Astrocyte (in vitro differentiated cells and primary cell): Measurements from ENCODE around the gene GPATCH3. TPM values are rescaled to one million over a fixed set of nuclear protein-coding genes. Genes with fewer than 3 reads are reported as not detected.
"Not testable (repeated sequence)": the region's sequence is repeated elsewhere in the genome, so short reads cannot be mapped to it uniquely, and the experiment has no call there.

Experiments used
- DNase-seq: peaks from one replicate; pipeline ENCODE4 v3.0.0-alpha.2; 2010; ENCODE audit warnings: low read depth
- FAIRE-seq: peaks from 2 replicates; lab custom pipeline; 2011; peaks lifted over from hg19 to GRCh38; lab: Jason Lieb, UNC
- H2AFZ ChIP-seq: 2 replicates; pipeline ENCODE4 v1.6.0; 2012; ENCODE audit warnings: low read depth, low read length, inconsistent platforms
- H3K27ac ChIP-seq: 2 replicates; pipeline ENCODE4 v1.5.1; 2011; ENCODE audit warnings: low read depth, low read length, inconsistent platforms
- H3K27me3 ChIP-seq: 2 replicates; pipeline ENCODE4 v1.6.0; 2011; ENCODE audit warnings: low read length, inconsistent platforms; ENCODE audit not compliant: insufficient read depth
- H3K36me3 ChIP-seq: 2 replicates; pipeline ENCODE4 v1.5.1; 2011; ENCODE audit warnings: low read length, inconsistent platforms; ENCODE audit not compliant: insufficient read depth
- H3K4me1 ChIP-seq: 2 replicates; pipeline ENCODE4 v1.5.1; 2011; ENCODE audit warnings: low read length, inconsistent platforms; ENCODE audit not compliant: insufficient read depth
- H3K4me2 ChIP-seq: 2 replicates; pipeline ENCODE4 v1.6.0; 2012; ENCODE audit warnings: low read length, inconsistent platforms
- H3K4me3 ChIP-seq: 2 replicates; pipeline ENCODE4 v1.5.1; 2011; ENCODE audit warnings: low read depth, mild to moderate bottlenecking, low read length, inconsistent platforms; ENCODE audit not compliant: insufficient read depth
- H3K79me2 ChIP-seq: 2 replicates; pipeline ENCODE4 v1.6.0; 2012; ENCODE audit warnings: mild to moderate bottlenecking, low read length, inconsistent platforms; ENCODE audit not compliant: insufficient read depth
- H3K9ac ChIP-seq: 2 replicates; pipeline ENCODE4 v1.6.0; 2012; ENCODE audit warnings: mild to moderate bottlenecking, low read length, inconsistent platforms
- H3K9me3 ChIP-seq: 2 replicates; pipeline ENCODE4 v1.5.1; 2012; ENCODE audit warnings: low read depth, mild to moderate bottlenecking, low read length, inconsistent platforms; ENCODE audit not compliant: insufficient read depth
- H4K20me1 ChIP-seq: 2 replicates; pipeline ENCODE4 v1.6.0; 2012; ENCODE audit warnings: low read length, inconsistent platforms; ENCODE audit not compliant: insufficient read depth
- H3K27ac Mint-ChIP-seq: one replicate; pipeline ENCODE4 v1.8.0; 2021; ENCODE audit warnings: mild to moderate bottlenecking, mixed read lengths; ENCODE audit not compliant: unreplicated experiment
- H3K27me3 Mint-ChIP-seq: one replicate; pipeline ENCODE4 v1.8.0; 2021; ENCODE audit warnings: low read depth, mixed read lengths; ENCODE audit not compliant: unreplicated experiment
- H3K36me3 Mint-ChIP-seq: one replicate; pipeline ENCODE4 v1.8.0; 2021; ENCODE audit warnings: low read depth, mixed read lengths; ENCODE audit not compliant: unreplicated experiment
- H3K4me1 Mint-ChIP-seq: one replicate; pipeline ENCODE4 v1.8.0; 2021; ENCODE audit warnings: low read depth, mixed read lengths; ENCODE audit not compliant: unreplicated experiment
- H3K4me3 Mint-ChIP-seq: one replicate; pipeline ENCODE4 v1.8.0; 2021; ENCODE audit warnings: mild to moderate bottlenecking, moderate library complexity, mixed read lengths; ENCODE audit not compliant: unreplicated experiment
- H3K9me3 Mint-ChIP-seq: one replicate; pipeline ENCODE4 v1.8.0; 2021; ENCODE audit warnings: mild to moderate bottlenecking, mixed read lengths; ENCODE audit not compliant: unreplicated experiment
- EZH2 ChIP-seq: IDR thresholded peaks from 2 replicates; pipeline ENCODE4 v1.6.1; 2012; ENCODE audit warnings: mild to moderate bottlenecking, low read length, inconsistent platforms; ENCODE audit not compliant: insufficient read depth
- total RNA-seq: library from RNA; stranded (reverse); gene quantifications from 2 replicates; pipeline ENCODE4 v1.2.1, GENCODE V29; 2021
- TF ChIP-seq, protein P1 (sequence below): IDR thresholded peaks from 2 replicates; pipeline ENCODE4 v1.5.1; 2011; ENCODE audit warnings: low read depth, mild to moderate bottlenecking, inconsistent platforms, low read length, moderate library complexity; ENCODE audit not compliant: insufficient read depth

Gene GPATCH3
- total RNA-seq, 1 donor from 2014 or later = 12.8 TPM

DNA sequence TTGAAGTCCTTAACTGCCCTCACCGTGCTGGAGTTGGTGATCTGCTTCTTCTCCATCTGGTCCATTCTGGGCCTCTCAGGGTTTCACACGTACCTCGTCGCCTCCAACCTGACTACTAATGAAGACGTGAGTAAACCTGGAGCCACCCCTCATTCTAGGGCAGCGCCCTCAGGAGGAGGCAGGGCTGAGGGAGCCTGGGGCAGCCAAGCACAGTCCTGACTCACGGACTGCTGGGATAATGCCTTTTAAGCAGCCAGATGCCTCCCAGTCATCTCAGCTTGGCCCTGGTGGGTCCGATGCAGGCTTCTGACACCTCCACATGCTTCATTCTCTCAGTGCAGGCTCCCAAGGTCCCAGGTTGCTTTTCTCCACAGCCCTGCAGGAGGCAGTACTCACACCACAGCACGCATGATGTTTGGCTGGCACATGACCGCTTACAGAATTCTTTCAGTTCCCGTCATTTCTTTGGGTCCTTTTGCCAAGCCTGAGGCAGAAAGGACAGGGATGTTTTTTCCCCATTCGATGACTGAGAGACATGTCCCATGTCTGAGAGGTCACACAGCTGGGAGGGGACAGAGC is 49.1 kb downstream of the GPATCH3 start:
- Histone ChIP-seq H3K4me2 (no peak overlapping the region), H3K27me3 (no peaks in the 10 kb centered on the region), H3K9ac (no peak overlapping the region), H3K4me1 (peaks cover 15% of the 10 kb centered on the region), H3K79me2 (no peaks in the 10 kb centered on the region), H2AFZ (no peak overlapping the region), H3K4me3 (no peak overlapping the region), H3K9me3 (no peaks in the 10 kb centered on the region), H3K27ac (no peak overlapping the region), H4K20me1 (peaks cover 4% of the 10 kb centered on the region), H3K36me3 (peaks cover 24% of the 10 kb centered on the region)
- no peak for FAIRE-seq
- no peak for DNase-seq
- Mint-ChIP-seq H3K27me3 (no peaks in the 10 kb centered on the region), H3K9me3 (no peaks in the 10 kb centered on the region), H3K27ac (no peak overlapping the region), H3K4me3 (no peak overlapping the region), H3K36me3 (peaks cover 31% of the 10 kb centered on the region), H3K4me1 (peaks cover 7% of the 10 kb centered on the region)
- TF ChIP-seq EZH2 = no peak
- TF ChIP-seq, protein P1, sequence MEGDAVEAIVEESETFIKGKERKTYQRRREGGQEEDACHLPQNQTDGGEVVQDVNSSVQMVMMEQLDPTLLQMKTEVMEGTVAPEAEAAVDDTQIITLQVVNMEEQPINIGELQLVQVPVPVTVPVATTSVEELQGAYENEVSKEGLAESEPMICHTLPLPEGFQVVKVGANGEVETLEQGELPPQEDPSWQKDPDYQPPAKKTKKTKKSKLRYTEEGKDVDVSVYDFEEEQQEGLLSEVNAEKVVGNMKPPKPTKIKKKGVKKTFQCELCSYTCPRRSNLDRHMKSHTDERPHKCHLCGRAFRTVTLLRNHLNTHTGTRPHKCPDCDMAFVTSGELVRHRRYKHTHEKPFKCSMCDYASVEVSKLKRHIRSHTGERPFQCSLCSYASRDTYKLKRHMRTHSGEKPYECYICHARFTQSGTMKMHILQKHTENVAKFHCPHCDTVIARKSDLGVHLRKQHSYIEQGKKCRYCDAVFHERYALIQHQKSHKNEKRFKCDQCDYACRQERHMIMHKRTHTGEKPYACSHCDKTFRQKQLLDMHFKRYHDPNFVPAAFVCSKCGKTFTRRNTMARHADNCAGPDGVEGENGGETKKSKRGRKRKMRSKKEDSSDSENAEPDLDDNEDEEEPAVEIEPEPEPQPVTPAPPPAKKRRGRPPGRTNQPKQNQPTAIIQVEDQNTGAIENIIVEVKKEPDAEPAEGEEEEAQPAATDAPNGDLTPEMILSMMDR = no peak

DNA sequence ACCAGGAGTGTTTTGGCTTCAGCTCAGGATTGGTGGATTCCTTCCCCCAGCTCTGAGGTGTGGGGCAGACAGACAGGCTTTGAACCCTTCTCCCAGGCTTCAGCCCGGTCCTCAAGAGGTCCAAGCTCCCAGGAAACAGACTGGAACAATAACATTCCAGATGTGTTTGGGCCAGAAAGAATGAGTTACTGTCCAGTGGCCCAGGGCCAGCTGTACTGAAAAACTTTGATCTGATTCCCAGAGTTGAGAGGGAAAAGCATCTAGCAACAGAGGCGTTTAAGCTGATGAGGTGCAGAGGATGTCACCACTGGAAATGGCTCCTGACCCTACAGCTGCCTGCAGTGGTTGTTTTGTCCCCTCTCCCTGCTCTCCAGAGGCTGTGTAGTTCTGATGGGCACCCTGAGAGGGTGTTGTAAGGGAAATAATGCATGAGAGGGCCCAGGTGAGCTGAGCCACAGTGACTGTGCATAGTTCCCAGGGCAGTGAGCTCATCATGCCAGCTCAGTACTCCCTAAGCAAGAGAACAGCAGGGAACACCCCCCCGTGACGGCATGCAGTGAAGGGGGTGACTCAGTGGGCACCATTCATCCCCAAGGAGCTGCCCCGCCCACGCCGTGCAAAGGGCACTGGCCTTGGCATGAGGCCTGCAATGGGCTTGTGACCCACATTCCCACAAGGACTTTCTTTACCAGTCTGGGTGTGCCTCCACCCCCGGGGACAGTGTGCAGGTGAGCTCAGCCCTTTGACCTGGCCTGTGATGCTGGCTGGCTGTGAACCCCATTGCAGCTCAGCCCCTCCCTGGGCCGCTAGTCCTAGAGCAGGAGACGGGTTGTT is 51.1 kb downstream of the GPATCH3 start:
- Histone ChIP-seq H3K27me3 (no peaks in the 10 kb centered on the region), H3K4me2 (peak overlapping the region; percentile 49), H4K20me1 (peaks cover 4% of the 10 kb centered on the region), H3K9ac (peak overlapping the region; percentile 77), H3K9me3 (no peaks in the 10 kb centered on the region), H3K79me2 (no peaks in the 10 kb centered on the region), H3K4me3 (no peak overlapping the region), H3K4me1 (peaks cover 15% of the 10 kb centered on the region), H3K27ac (peak overlapping the region; percentile 92), H2AFZ (no peak overlapping the region), H3K36me3 (peaks cover 22% of the 10 kb centered on the region)
- H3K9me3 Mint-ChIP-seq = no peaks in the 10 kb centered on the region
- TF ChIP-seq EZH2 = no peak
- TF ChIP-seq, protein P1 = no peak
- peak overlapping the region; percentile 26 for H3K27ac Mint-ChIP-seq
- peaks cover 27% of the 10 kb centered on the region for H3K36me3 Mint-ChIP-seq
- peaks cover 7% of the 10 kb centered on the region for H3K4me1 Mint-ChIP-seq
- H3K4me3 Mint-ChIP-seq = no peak overlapping the region
- FAIRE-seq (no peak), DNase-seq (peak; percentile 80)
- no peaks in the 10 kb centered on the region for H3K27me3 Mint-ChIP-seq

DNA sequence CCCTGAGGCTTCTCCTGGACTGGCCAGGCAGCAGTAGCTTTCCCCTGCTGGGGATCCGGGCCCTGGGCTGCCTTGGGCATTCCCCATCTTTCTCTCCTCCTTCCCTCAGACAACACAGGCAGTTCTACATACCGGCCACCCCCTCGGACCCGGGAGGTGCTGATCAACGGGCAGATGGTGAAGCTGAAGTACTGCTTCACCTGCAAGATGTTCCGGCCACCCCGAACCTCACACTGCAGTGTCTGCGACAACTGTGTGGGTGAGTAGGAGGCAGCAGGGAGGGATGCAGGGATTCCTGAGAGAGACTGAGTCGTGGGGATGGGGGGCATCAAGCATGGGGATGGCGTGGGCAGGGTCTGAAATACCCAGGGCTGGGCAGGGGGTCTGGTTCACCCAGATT is 51.8 kb downstream of the GPATCH3 start:
- Histone ChIP-seq H3K27me3 (no peaks in the 10 kb centered on the region), H3K9me3 (no peaks in the 10 kb centered on the region), H3K4me3 (no peak overlapping the region), H3K9ac (peak overlapping the region; percentile 77), H3K36me3 (peaks cover 16% of the 10 kb centered on the region), H4K20me1 (peaks cover 4% of the 10 kb centered on the region), H2AFZ (no peak overlapping the region), H3K27ac (peak overlapping the region; percentile 92), H3K4me1 (peaks cover 15% of the 10 kb centered on the region), H3K79me2 (no peaks in the 10 kb centered on the region), H3K4me2 (peak overlapping the region; percentile 49)
- no peak overlapping the region for H3K27ac Mint-ChIP-seq
- H3K36me3 Mint-ChIP-seq = peaks cover 26% of the 10 kb centered on the region
- no peaks in the 10 kb centered on the region for H3K9me3 Mint-ChIP-seq
- H3K4me1 Mint-ChIP-seq = peaks cover 7% of the 10 kb centered on the region
- no peak for DNase-seq
- H3K27me3 Mint-ChIP-seq = no peaks in the 10 kb centered on the region
- no peak overlapping the region for H3K4me3 Mint-ChIP-seq
- TF ChIP-seq, protein P1 = no peak
- no peak for TF ChIP-seq EZH2
- no peak for FAIRE-seq

DNA sequence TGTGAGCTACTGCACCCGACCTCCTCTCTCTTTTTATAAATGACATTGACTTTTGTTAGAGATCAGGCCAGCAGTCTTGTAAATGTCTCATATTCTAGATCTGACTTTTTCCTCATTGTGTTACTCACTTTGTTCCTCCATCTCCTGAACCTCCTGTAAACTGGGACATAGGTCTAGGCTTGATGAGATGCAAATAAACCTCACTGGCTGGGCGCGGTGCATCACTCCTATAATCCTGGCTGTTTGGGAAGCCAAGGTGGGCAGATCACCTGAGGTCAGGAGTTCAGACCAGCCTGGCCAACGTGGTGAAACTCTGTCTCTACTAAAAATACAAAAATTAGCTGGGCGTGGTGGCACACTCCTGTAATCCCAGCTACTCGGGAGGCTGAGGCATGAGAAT is 52.4 kb downstream of the GPATCH3 start:
- not testable (repeated sequence) for H4K20me1 ChIP-seq, H3K9me3 ChIP-seq, H2AFZ ChIP-seq, H3K4me2 ChIP-seq, H3K4me1 Mint-ChIP-seq, H3K27me3 ChIP-seq, FAIRE-seq, H3K4me3 ChIP-seq, H3K9ac ChIP-seq, H3K27ac Mint-ChIP-seq, H3K27me3 Mint-ChIP-seq, DNase-seq, H3K79me2 ChIP-seq, H3K9me3 Mint-ChIP-seq, H3K27ac ChIP-seq
- Histone ChIP-seq H3K4me1 (peaks cover 15% of the 10 kb centered on the region), H3K36me3 (peaks cover 18% of the 10 kb centered on the region)
- Mint-ChIP-seq H3K4me3 (peak overlapping the region; percentile 16), H3K36me3 (peaks cover 24% of the 10 kb centered on the region)
